Stimulated activated naive CD4-positive, alpha-beta T cell (primary cell): ENCODE measurements around the gene MYH11.
"Not testable (repeated sequence)": the region's sequence is repeated elsewhere in the genome, so short reads cannot be mapped to it uniquely, and the experiment has no call there.

Source experiments
- DNase-seq, 6 experiments: peaks; one replicate each; lab custom pipeline; 2025; lab: John Stamatoyannopoulos, UW

The MYH11 gene

DNA sequence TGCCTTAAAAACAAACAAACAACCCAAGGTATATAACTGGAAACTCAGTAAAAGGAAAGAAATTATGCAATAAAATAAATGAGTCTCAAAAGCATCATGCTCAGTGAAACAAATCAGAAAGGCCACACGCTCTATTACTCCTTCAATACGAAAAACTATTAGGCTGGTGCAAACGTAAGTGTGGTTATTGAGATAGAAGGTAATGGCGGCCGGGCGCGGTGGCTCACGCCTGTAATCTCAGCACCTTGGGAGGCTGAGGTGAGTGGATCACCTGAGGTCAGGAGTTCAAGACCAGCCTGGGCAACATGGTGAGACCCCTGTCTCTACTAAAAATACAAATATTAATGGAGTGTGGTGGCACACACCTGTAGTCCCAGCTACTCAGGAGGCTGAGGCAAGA is 17.6 kb downstream of the MYH11 start:
- not testable (repeated sequence) for DNase-seq

DNA sequence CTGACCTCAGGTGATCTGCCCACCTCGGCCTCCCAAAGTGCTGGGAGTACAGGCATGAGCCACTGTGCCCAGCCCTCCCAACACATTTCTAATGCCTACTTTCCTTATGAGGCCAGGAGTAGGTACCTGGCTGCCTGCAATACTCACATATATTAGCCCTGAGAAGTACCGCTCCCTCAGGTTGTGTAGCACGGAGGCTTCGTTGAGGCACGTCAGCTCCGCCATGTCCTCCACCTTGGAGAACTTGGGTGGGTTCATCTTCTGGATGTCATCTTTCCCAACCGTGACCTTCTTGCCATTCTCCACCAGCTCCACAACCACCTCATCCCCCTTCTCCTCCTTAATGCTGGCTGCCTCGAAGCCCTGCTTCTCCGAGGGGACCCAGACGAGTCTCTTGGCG is 19.1 kb downstream of the MYH11 start:
- DNase-seq, result no peak

DNA sequence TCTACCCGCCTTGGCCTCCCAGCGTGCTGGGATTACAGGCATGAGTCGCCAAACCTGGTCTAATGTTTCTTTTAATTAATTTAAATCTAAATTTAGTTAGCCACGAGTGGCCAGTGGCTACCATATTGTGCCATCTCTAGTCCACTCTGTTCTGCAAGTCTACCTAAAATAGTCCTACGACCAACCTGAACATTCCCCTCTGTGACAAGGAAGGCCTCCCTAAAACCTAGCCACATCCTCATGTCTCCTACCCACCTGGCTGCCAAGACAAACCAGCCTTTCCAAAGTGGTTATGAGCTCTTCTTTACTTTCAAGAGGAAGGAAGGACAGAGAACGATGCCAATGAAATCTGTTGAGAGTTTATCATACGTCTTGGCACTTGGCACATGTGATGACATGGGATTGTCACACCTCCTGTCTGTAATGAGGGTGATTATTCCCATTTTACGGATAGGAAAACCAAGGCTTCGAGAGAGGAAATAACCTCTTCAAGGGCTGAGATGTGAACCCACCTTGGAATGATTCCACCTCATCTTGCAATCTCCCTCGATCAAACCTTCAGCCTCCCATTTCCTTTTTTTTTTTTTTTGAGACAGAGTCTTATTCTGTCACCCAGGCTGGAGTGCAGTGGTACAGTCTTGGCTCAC is 19.7 kb downstream of the MYH11 start:
- no peak for DNase-seq

DNA sequence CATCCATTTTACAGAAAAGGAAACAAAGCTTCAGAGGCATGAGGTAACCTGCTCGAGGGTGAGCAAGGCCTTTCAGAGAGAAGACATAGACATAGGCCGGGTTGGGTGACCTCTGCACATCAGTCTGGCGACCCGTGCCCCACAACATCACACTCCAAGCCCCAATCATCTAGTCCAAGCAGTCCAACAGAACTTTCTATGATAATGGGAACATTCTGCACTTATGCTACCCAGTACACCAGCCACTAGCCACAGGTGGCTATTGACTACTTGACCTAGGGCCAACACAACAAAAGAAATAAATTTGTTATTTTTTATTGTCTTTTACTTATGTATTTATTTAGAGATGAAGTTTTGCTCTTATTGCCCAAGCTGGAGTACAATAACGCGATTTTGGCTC is 20.8 kb downstream of the MYH11 start:
- DNase-seq, result no peak

DNA sequence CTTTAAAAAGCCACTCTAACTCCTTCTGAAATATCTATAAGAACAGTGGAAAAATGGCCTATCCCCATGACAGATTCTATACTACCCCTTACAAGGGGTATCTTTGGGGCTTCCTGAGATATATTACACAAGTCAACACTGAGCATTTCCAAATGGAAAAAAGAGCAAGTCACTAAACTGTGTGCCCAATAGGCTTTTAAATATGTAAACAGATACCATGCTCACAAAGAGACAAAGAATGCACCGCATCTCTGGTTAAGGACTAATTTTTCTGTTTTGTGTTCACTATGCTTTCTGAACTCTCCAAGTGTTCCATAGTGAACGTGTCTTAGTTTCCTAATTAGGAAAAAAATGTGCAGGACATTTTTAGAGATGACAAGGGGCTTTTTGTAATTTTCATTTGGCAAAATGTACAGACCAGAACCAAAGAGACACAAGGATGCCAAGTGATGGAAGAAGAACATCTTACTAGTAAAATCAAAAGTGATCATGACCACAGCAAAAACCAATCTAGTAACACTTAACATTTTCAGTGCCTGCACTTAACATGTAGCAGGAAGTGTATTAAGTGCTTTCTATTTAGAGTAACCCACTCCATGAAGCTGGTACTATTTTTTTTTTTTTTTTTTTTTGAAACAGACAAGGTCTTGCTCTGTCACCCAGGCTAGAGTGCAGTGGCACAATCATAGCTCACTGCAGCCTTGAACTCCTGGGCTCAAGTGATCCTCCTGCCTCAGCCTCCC is 21.5 kb downstream of the MYH11 start:
- no peak for DNase-seq

DNA sequence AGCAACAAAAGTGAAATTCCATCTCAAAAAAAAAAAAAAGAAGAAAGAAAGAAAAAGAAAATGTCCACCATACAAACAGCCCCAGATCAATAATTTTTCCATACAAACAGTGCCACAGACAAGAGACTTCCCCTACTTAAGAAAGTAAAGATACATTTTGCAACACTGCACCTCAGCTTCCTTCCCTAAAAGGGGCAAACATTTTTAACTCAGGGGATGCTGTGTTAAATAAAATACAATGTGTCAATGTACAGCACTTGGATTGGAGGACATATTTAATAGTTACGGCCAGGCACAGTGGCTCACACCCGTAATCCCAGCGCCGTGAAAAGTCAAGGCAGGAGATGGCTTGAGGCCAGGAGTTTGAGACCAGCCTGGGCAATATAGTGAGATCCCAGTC is 22.3 kb downstream of the MYH11 start:
- no peak for DNase-seq

DNA sequence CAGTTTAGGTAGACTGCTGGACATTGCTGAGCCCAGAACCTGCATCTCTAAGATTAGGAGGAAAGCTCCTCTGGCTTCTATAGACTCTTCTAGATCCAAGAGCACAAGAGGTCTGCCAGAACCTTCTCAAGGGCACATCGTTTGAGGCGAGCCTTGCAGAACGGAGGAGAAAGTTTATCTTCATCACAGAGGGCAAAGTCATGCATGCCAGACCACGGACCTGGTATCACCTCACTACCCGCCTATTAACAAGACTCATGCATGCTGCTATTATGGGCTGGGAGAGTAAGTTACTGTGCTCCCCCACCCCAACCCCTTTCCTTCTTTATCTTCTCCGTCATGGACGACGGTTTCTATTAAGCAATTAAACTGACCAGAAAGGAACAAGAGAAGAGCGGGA is 23.3 kb downstream of the MYH11 start:
- no peak for DNase-seq

DNA sequence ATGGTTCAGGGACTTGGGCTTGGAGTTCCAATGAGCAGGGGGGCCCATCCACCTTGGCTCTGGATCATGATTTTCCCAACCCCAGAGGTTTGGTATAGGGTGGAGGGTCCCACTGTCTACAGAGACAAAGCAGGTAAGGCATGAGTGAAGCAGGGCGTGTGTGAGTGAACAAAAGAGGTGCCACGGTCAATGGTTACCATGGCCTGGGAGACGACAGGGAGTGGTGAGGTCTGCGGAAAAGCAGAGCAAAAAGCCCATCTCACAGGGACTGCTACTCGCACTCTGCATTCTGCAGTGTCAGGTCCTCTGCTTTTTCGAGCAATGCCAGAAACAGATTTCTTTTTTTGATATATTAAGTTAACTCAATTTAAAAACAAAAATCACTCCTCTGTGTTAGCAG is 24.6 kb downstream of the MYH11 start:
- DNase-seq, result no peak

DNA sequence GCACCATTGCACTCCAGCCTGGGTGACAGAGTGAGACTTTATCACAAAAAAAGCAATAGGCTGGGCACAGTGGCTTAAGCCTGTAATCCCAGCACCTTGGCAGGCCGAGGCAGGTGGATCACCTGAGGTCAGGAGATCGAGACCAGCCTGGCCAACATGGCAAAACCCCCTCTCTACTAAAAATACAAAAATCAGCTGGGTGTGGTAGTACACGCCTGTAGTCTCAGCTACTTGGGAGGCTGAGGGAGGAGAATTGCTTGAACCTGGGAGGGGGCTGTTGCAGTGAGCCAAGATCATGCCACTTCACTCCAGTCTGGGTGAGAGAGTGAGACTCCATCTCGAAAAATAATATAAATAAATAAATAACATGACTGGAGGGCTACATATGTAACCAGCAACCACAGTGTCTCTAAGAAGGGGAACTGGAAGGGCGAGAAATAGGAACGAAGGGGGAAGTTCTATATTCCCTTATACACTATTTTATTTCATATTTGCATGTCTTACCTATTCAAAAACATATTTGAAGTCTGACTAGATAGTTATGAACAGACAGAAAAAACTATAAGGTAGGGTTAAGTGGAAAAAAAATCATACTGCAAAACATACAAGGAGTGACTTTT is 25.9 kb downstream of the MYH11 start:
- no peak for DNase-seq

DNA sequence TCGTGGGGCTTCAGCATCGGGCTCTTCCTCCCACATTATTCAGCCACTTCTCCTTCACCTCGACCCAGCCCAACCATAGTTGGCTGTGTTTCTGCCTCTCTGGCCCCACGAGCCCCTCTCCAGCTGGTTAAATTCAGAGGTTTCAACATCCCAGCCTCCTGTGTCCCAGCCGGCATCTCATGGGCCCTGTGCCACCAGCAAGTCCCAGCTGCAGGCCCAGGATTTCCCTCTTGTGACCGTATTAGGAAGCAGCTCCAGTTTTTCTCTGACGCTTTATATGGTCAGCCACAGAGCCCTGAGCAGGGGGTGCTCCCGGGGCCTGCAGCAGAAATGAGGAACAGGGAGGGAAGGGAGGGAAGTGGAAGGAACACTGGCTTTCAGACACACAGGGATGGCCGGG is 27.4 kb downstream of the MYH11 start:
- DNase-seq, result no peak

DNA sequence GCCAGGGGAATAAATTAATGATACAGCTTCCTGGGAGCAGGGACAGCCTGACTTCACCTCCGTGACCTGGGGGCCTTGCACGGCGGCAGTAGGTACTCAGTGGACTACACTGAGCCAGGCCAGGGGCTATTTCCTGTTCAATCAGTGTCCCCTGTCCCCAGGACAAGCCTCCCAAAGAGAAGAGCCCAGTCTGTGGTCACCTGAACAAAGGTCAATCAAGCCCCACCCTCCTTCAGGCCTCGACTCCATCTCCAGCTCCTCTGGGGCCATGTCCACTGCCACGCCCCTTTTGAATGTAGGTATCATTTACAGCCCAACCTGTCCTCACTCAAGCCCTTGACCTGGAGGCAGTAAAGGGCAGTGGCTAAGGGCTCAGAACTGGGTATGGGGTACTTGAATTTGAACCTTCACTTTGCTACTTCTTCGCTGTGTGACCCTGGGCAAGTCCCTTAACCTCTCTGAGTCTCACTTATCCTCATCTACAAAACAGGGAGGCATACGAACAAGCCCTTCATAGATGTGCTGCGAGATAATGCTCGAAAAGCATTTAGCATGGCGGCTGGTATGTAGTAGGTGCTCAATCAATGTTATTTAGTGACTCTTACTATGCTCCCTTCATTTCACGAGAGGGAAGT is 29.0 kb downstream of the MYH11 start:
- DNase-seq, result no peak

DNA sequence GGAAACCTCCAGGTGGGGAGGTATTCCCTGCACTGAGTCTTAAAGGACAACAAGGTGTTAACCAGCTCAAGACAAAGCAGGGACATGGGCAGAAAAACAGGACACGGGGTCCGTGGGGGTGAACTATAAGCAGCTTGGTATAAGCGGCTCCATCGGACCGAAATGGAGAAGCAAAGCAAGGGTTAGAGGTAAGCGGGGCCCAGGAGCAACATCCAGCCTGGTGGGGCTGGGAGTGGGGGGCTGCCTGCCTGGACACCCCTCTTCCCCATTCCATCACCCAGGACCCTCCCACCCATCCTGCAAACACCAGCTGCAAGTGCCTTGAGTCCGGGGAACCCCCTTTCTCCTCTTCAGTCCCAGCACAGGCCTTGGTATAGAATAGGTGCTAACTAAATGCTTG is 29.5 kb downstream of the MYH11 start:
- DNase-seq, result no peak

DNA sequence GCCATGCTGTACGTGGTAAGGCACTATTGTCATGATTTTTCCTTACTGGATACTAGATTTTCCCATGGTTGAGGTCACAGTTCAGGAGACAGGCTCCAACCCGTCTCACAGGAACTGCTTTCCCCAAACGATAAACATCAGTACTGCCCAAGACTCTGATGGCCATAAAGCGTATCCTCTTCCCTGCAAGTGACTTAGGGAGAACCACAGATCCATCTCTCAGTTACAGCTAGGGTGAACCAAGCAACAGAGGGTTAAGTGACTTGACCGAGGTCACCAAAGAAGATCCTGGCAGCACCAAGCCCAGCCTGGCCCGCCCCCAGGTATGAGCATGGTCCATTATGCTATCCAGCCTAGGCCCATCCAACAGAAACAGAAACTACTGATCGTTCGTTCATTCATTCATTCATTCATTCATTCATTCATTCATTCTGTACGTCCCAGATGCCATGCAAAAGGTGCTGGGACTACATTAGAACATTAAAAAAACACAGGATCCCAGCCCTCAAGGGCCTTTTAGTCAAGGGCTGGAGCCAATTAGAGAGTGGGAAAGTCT is 31.0 kb downstream of the MYH11 start:
- no peak for DNase-seq

DNA sequence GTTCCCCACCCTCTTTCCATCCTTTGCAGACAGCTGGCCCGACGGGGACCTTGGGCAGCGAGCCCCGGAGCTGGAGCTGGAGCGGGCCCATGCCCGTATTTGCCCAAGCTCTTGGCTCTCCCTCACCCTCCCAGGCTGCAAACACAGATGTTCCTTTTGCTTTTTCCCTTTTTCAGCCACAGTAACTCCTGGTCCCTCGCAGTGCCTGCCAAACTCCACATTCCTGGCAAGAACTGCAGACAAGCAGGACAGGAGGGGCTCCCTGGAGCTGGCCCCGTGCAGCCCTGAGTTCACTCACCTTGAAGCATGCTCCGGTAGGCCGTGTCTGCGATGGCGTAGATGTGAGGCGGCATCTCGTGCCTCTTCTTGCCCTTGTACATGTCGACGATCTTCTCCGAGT is 33.9 kb downstream of the MYH11 start:
- no peak for DNase-seq

DNA sequence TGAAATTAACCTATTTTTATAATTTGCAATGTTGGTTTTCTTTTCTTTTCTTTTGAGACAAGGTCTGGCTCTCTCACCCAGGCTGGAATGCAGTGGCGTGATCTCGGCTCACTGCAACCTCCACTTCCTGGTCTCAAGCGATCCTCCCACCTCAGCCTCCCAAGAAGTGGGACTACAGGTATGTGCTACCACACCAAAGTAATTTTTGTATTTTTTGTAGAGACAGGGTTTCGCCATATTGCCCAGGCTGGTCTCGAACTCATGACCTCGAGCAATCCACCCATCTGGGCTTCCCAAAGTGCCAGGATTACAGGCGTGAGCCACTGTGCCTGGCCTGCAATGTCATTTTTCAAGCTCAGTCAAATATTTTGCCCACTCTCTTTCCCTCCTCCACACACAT is 36.0 kb downstream of the MYH11 start:
- DNase-seq, result no peak

DNA sequence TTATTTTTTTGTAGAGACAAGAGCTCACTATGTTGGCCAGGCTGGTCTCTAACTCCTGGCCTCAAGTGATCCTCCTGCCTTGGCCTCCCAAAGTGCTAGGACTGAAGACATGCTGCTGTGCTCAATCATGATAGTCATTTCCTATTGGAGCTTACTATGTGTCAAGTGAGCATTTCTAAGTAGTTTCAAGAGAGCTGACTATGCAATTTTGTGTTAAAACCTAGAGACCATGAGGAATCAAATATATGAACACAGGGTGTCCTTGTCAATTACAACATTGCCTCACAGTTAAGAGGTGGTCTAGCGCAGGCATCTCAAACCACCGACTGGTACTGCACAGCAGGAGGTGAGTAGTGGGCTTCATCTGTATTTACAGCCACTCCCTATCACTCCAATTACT is 37.8 kb downstream of the MYH11 start:
- no peak for DNase-seq

DNA sequence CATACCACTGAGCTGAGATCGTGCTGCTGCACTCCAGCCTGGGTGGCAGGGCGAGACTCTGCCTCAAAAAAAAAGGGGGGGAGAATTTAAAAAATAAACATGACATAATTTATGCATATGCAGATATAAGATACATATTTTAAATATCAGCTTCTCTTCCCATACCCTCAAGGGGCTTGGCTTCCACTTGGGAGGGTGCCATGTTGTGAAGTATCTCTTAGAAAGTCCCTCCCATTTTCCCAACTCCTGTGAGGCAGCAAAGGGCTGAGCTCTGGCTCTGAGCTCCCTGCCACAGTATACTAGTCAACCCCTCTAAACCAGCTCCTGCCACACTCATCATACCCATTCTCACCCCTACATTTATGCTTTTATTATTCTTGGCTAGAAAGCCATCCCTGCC is 39.4 kb downstream of the MYH11 start:
- no peak for DNase-seq

DNA sequence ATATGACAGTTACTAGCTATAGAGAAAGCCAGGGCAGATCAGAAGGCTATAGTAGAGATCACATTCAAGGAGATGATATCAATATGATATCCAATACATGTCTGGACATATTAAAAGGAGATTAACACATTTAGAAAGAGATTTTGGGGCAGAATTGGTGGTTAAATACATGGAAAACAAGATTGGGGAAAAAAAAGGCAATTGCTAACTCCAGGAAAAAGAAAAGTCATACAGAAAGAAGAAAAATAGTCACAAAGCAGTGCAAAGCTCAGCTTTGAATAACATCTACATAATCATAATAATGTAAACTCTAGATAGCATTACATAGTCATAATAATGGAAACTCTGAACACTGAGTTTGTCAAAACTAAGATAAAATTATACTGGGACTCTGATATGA is 40.6 kb downstream of the MYH11 start:
- DNase-seq, result no peak

DNA sequence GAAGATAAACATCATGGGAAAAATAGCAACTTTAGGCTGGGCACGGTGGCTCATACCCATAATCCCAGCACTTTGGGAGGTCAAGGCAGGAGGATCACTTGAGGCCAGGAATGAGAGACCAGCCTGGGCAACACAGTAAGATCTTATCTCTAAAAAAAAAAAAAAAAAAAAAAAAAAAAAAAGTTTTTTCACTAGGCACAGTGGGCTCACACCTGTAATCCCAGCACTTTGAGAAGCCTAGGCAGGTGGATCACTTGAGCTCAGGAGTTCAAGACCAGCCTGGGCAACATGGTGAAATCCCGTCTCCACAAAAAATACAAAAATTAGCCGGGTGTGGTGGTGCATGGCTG is 44.5 kb downstream of the MYH11 start:
- not testable (repeated sequence) for DNase-seq

DNA sequence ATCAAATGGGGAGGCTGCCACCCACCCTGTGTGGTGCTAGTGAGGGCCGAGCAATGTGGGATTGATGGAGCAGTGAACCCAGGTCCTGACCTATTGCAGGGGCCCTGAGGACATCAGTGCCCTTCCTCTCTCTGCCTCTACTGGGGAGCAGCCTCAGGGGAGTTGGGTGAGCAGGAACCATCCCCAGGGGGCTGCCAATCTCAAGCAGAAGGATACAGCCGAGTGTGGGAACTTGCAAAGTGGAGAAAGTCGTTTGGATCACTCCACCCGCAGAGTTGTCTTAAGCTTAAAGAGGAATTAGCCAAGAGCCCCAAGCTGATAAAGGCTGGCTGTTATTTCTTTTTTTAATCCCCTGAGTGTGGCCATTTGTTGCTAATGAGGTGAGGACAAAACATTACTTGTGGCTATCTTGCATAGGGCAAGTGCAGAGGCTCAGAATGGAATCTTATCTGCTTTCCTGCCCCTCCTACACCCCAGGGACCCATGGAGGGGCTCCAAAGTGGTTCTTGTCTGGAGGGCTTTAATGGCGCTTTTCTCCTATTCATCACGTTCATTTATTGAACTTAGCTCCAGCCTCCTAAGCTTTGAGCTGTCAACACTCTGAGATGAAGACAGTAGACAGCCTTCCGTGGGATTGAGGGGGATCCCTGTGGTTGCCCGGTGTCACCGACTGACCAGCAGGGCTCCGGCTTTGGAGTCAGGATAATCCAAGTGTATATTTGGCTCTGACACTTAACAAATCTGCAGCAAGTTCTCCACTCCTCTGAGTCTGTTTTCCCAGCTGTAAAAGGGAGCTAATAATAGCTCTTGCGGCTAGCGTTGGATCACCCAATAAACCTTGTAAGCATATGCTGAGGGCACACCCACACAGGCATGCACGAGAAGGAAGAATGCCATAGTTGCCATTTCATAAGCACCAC is 45.1 kb downstream of the MYH11 start:
- DNase-seq, result no peak

DNA sequence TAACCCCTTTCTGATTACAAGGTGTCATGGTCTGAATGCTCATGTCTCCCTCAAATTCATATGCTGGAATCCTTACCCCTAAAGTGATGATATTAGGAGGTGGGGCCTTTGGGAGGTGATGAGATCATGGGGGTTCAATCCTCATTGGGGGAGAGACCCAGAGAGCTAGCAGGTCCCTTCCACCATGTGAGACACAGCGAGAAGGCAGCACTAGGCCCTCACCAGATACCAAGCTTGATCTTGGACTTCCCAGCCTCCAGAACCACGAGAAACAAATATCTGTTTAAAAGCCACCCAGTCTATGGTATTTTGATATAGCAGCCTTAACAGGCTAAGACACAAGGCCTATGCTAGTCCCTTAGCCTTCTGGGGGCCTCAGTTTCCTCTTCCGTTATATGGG is 45.9 kb downstream of the MYH11 start:
- DNase-seq, result no peak

DNA sequence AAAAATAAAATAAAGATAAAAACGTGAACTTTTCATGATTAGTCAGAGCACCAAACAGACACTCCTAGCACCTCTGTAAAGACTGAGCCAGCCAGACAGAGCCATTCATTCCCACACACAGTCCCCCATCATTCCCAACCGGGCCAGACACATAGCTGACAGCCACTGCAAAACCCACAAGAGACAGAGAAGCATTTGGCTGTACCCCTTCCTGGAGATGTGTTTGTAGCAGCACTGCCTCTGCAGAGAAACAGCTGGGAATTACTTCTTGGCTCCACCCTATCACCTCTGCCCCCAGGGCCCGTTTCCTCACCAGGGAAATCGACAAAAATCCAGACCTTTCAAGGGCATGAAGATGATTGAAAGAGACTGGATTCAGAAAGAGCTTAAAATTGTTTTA is 46.4 kb downstream of the MYH11 start:
- DNase-seq, result no peak
